HG02623 (cell line): ENCODE results near the gene CELF5.

Experiments
- ATAC-seq: cut with Tn5 transposase; IDR thresholded peaks from one replicate; pipeline ENCODE4 v1.9.1; 2021; ENCODE audit warnings: moderate library complexity; ENCODE audit not compliant: unreplicated experiment

Gene CELF5

DNA sequence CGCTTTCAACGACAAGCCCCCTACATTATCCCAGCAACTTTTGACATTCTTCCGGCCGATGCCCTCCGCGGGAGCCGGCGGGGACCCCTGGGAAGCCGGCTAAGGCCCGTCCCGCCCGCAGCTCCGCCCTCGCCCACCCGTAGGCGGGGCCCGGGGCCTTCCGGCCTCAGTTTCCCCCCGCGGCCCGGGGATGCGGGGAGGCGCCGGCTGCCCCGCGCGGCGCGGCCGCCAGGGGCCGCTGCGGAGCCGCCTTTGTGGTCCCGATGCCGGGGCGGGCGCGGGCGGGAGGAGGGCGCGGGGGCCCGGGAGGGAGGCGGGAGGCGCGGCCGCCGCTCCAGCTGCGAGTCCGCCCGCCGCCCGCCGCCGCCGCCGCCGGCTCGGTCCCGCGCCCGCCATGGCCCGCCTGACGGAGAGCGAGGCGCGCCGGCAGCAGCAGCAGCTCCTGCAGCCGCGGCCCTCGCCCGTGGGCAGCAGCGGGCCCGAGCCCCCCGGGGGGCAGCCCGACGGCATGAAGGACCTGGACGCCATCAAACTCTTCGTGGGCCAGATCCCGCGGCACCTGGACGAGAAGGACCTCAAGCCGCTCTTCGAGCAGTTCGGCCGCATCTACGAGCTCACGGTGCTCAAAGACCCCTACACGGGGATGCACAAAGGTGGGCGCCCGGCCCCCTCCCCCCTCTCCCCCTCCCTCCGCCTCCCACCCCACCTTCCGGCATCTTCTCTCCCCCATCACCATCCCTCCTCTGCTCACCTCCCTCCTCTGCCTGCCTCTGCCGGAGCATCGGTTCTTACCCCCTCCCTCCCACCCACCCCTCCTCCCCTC lies at the start of gene CELF5:
Gene CELF5 (plus strand): TSS at position 316 of the 823 bp plus-strand sequence. CDS start 79 bp downstream, at position 395.
- no peak for ATAC-seq

DNA sequence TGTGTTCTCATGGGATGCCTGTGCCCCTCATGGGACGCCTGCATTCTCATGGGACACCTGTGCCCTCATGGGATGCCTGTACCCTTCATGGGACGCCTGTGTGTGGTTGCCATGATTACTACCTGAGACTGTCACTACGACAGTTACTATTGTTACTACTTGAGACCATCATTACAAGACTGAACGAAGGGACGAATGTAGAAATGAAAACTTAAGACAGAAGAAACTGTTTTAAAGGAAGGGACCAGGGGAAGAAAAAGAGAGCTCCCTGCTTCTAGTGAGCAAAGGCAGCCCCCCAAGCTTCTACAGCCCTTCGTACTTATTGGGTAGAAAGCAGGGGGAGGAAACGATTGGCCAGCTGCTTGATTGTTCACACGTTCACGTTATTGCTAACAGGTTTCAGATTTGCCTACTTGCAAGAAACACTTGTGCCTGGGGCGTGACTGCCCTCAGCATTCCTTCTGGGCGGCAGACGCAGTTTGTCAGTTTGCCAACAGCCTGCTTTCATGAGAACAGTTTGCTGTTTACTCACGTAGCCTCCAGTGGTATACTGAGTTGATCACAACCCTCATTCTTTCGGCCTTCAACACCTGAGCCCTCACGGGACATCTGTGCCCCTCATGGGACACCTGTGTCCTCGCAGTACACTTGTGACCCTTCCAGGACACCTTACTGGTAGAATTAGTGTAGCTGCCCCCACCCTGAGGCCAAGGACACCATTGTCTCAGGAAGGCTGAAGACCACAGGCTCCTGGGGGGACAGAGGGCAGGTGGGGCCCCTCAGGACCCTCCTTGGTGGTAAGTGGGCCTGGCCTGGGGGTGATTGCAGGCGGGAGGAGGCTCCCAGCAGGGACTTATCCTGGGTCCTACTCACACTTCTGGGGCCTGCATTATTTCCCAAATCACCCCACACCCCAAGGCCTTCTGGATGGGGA lies 48.4 kb upstream of the CELF5 start:
- no peak for ATAC-seq

GRCh38 chr19:3176715-3177501 lies 47.6 kb upstream of the CELF5 start:
- ATAC-seq, result no peak

GRCh38 chr19:3178377-3178972 lies 46.0 kb upstream of the CELF5 start, which contains the start of gene S1PR4:
TSS of gene S1PR4 (plus strand) at chr19:3178769. CDS start at chr19:3178793, 24 bp downstream.
- ATAC-seq, result peak; percentile 34

DNA sequence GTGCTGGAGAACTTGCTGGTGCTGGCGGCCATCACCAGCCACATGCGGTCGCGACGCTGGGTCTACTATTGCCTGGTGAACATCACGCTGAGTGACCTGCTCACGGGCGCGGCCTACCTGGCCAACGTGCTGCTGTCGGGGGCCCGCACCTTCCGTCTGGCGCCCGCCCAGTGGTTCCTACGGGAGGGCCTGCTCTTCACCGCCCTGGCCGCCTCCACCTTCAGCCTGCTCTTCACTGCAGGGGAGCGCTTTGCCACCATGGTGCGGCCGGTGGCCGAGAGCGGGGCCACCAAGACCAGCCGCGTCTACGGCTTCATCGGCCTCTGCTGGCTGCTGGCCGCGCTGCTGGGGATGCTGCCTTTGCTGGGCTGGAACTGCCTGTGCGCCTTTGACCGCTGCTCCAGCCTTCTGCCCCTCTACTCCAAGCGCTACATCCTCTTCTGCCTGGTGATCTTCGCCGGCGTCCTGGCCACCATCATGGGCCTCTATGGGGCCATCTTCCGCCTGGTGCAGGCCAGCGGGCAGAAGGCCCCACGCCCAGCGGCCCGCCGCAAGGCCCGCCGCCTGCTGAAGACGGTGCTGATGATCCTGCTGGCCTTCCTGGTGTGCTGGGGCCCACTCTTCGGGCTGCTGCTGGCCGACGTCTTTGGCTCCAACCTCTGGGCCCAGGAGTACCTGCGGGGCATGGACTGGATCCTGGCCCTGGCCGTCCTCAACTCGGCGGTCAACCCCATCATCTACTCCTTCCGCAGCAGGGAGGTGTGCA lies 45.3 kb upstream of the CELF5 start:
- peak; percentile 23 for ATAC-seq

- no peak for ATAC-seq
Measured at GRCh38 chr19:3179739-3180293, 44.6 kb upstream of the CELF5 start.

- no peak for ATAC-seq
Measured at GRCh38 chr19:3183721-3184641, 40.5 kb upstream of the CELF5 start.

DNA sequence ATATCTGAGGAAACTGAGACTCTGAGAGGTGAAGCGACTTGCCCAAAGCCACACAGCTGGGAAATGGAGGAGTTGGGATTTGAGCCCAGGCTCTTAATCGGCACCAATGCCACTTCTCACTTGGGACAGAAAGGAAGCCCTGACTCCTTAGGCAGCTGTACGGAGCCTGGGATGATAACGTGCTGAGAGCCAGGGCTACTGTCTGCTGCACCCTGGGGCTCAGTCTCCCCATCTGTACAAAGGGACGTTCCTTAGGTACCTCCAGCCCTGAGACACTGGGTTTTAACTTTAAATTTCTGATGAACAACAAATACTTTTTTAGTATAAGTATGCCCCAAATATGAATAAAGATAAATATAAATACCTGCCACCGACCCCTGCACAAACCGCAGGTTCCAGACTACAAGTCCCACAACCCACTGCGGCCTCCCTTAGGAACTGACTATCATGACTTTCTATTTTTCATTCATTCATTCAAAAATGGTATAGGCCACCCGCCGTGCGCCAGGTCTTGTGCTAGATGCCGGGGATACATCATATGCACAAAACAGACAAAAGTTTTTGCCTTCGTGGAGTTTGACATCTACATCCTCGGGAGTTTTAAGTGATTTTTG lies 39.5 kb upstream of the CELF5 start:
- ATAC-seq, result peak; percentile 17

DNA sequence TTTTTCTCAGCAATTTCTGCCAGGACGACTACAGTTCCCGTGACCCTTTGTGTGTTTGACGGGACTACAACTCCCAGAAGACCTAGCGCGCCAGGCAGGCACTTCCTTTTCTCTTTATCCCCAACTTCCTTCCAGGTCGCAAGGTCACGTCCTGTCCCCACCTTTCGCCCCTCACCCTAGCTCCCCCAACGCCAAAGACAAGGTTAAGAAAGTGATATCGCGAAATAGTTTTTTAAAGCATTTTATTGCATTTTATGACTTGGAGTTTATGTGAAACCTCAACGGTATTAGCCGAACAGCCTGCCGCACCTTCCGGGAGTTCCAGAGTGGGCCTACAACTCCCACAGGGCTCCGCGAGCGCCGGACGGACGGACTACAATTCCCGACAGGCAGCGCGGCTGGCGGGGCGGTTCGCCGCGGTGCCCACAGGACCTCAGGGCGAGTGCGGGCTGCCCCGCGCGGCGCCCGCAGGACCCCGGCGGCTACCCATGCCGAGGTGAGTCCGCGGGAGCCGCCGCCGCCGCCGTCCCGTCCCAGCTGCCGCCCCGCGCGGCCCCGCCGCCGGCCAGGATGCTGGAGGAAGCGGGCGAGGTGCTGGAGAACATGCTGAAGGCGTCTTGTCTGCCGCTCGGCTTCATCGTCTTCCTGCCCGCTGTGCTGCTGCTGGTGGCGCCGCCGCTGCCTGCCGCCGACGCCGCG lies 38.9 kb upstream of the CELF5 start, which contains the start of gene NCLN:
Gene NCLN (plus strand): TSS at position 470 of the 699 bp plus-strand sequence. CDS start 101 bp downstream, at position 571.
- ATAC-seq, result peak; percentile 66

DNA sequence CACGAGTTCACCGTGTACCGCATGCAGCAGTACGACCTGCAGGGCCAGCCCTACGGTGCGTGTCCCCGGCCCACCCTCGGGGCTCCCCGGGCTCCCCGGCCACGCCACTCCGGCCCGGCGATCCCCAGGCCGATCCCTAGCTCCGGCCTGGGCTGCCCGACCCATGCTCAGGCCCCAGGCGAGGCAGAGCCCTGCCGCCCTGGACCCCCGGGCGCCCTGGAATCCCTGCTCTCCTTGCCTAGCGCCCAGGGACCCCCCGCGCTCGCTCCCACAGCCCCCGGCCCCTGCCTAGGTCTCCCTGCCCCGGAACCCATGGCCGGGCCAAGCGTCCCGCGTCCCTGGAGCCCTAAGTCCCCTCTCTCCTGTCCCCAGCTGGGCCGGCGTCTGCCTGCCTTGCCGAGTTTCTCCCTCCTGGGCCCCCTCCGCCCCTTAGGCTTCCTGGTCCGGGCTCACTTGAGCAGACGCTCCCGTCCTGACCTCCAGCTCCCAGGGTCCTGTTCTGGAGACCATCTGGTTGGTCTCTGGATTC lies 38.2 kb upstream of the CELF5 start:
- ATAC-seq, result peak; percentile 10

DNA sequence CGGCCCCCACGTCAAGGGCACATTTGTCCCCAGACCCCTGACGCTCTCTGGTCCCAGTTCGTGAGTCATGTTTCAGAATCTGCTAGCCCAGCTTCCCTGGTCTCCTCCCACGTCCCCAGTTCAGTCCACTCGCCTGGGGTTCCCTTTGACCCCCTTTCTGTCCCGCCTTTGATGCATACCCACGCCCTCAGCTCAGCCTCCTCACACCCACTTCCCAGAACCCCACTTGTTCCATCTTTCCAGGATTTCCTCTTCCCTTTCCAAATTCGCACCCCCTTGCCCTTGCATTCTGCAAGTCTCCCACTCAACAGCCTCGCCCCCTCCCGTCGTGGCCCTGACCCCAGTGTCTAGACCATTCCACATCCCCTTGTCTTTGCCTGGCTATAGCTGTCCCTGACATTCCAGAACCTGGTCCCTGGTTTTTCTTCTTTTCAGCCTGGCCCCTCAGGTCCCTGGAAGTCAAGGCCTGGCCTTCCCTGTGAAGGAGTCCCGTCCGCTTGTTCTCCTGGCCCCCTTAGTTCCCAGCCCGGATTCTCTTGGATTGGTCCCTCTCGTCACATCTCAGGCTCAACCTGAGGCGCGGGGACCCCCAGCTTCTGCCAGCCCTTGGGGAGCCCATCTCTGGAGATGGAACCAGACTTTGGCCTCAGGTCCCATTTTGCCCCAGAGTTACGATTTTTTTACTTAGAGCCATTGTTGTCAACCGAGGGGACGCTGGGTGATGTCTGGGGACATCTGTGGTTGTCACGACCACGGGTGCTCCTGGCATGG lies 37.4 kb upstream of the CELF5 start:
- ATAC-seq, result no peak

DNA sequence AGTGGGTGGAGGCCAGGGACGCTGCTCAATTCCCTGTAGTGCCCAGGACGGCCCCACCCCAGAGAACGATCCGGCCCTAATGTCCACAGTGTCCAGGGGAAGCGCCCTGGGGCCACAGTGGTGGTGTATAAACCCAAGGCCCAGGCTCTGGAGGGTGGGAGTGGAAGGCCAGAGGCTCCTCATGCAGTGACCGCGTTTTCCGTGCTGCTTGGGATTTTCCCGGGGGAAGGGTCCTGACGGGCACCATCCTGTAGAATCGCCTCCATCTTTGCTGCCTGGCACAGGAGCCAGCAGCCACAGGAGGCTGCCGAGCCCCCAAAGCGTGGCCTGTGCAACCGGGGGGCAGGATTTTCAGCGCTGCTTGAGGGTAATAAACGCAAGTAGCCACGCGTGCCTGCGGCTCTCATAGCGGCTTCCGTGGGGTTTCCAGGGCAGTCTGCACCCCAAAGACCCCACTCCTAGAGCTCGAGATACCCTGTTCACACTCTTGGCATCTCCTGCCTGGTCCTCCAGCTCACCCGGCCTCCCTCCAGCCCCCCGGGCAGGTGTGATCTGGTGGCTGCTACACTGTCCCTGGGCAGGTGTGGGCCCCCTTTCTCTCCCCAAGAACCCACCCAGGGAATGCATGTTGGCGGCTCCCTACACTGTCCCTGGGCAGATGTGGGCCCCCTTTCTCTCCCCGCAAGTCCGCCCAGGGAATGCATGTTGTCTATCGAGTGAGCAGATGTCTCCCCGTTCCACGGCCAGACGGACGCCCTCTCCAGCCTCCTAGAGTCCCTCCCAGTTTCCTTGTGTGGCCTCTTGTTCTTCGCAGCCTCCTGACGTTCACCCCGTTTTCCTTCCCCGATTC lies 36.6 kb upstream of the CELF5 start:
- no peak for ATAC-seq

- ATAC-seq, result no peak
Measured at GRCh38 chr19:3188627-3189596, 35.5 kb upstream of the CELF5 start.
